H1 (cell line): ENCODE data around the gene GSG1L. TPM values are rescaled to one million over a fixed set of nuclear protein-coding genes. Genes with fewer than 3 reads are reported as not detected.

Experiments
- CTCF ChIA-PET: fragments of 300-600 bp; sonication (Branson Sonifier 250); formaldehyde crosslinking; loops from one replicate; lab custom pipeline; 2021; ENCODE audit not compliant: partially characterized antibody; lab: Charles Lee
- POLR2A ChIA-PET: fragments of 300-600 bp; sonication (Branson Sonifier 250); formaldehyde crosslinking; loops from one replicate; lab custom pipeline; 2021; ENCODE audit warnings: inconsistent platforms; ENCODE audit not compliant: partially characterized antibody; lab: Charles Lee
- DNase-seq, 2 experiments: peaks; one replicate each; pipeline versions ENCODE4 v3.0.0 to v3.0.0-alpha.2; 2010 to 2022; ENCODE audit warnings: low spot score in 2 of 2, low read depth in 1 of 2, mixed read lengths in 1 of 2
- FAIRE-seq: peaks from 2 replicates; lab custom pipeline; 2011; peaks lifted over from hg19 to GRCh38; lab: Jason Lieb, UNC
- H2AFZ ChIP-seq: 2 replicates; pipeline ENCODE4 v1.8.1; 2012; ENCODE audit warnings: low read length, inconsistent platforms
- H2AK5ac ChIP-seq: 2 replicates; pipeline ENCODE4 v1.6.1; 2013; ENCODE audit warnings: low read depth, low read length
- H2BK120ac ChIP-seq: replicated peaks from 2 replicates; pipeline ENCODE3; 2013; ENCODE audit warnings: low read depth, low read length, inconsistent platforms
- H2BK12ac ChIP-seq: 2 replicates; pipeline ENCODE4 v1.6.1; 2013; ENCODE audit warnings: low read depth, low read length
- H2BK15ac ChIP-seq: 2 replicates; pipeline ENCODE4 v1.6.1; 2013; ENCODE audit warnings: low read length
- H2BK20ac ChIP-seq: 2 replicates; pipeline ENCODE4 v1.6.1; 2013; ENCODE audit warnings: low read length
- H2BK5ac ChIP-seq: 2 replicates; pipeline ENCODE4 v1.6.1; 2013; ENCODE audit warnings: low read depth, low read length
- H3K14ac ChIP-seq: 2 replicates; pipeline ENCODE4 v1.6.1; 2013; ENCODE audit warnings: inconsistent platforms; ENCODE audit not compliant: insufficient read length
- H3K18ac ChIP-seq: 2 replicates; pipeline ENCODE4 v1.6.1; 2013; ENCODE audit warnings: low read length; ENCODE audit errors: extremely low read depth
- H3K23ac ChIP-seq: 2 replicates; pipeline ENCODE4 v1.6.1; 2013; ENCODE audit warnings: inconsistent platforms; ENCODE audit not compliant: insufficient read length
- H3K23me2 ChIP-seq: 2 replicates; pipeline ENCODE4 v1.6.1; 2013; ENCODE audit warnings: low read depth, low read length
- H3K27ac ChIP-seq: 2 replicates; pipeline ENCODE4 v1.6.1; 2011; ENCODE audit warnings: low read depth, low read length, inconsistent platforms
- H3K27me3 ChIP-seq, 4 experiments: replicated peaks in 1 of 4; 1 replicate in 1 of 4; 2 replicates in 3 of 4; pipeline versions ENCODE4 v1.6.1 to v1.8.1; 2011 to 2013; ENCODE audit warnings: low read length in 3 of 4, mild to moderate bottlenecking in 3 of 4, inconsistent platforms in 2 of 4, mixed read lengths in 2 of 4, moderate library complexity in 1 of 4; ENCODE audit not compliant: control insufficient read depth in 3 of 4, insufficient read depth in 3 of 4; ENCODE audit errors: extremely low read depth in 1 of 4
- H3K36me3 ChIP-seq, 4 experiments: 2 replicates each; pipeline versions ENCODE4 v1.6.1 to v1.8.1; 2011 to 2013; ENCODE audit warnings: mild to moderate bottlenecking in 4 of 4, low read length in 3 of 4, moderate library complexity in 2 of 4, control low read depth in 1 of 4, inconsistent platforms in 1 of 4; ENCODE audit not compliant: insufficient read depth in 4 of 4, control insufficient read depth in 2 of 4
- H3K4ac ChIP-seq: replicated peaks from 2 replicates; pipeline ENCODE3; 2013; ENCODE audit warnings: low read length, low read depth, mixed read lengths, inconsistent platforms; ENCODE audit not compliant: insufficient read length
- H3K4me1 ChIP-seq, 4 experiments: replicated peaks in 1 of 4; 1 replicate in 1 of 4; 2 replicates in 3 of 4; pipeline versions ENCODE4 v1.6.1 to v1.8.1; 2011 to 2013; ENCODE audit warnings: low read length in 3 of 4, inconsistent platforms in 2 of 4, mixed read lengths in 1 of 4; ENCODE audit not compliant: insufficient read depth in 4 of 4, control insufficient read depth in 3 of 4
- H3K4me2 ChIP-seq, 2 experiments: 2 replicates each; pipeline versions ENCODE4 v1.6.1 to v1.8.1; 2011 to 2013; ENCODE audit warnings: low read depth in 2 of 2, low read length in 2 of 2, control low read depth in 1 of 2, inconsistent platforms in 1 of 2, mild to moderate bottlenecking in 1 of 2; ENCODE audit not compliant: insufficient read depth in 1 of 2
- H3K4me3 ChIP-seq, 4 experiments: fragments of 200-600, 300-600 bp in 1 of 4; sonication (generic), shearing (Covaris generic), sonication (Bioruptor Twin) in 1 of 4; 2 replicates each; pipeline versions ENCODE4 v1.5.1 to v1.8.1; 2011 to 2016; ENCODE audit warnings: low read length in 4 of 4, low read depth in 3 of 4, control low read depth in 2 of 4, inconsistent platforms in 2 of 4, mild to moderate bottlenecking in 2 of 4, mixed read lengths in 1 of 4, moderate library complexity in 1 of 4; ENCODE audit not compliant: insufficient read depth in 2 of 4; ENCODE audit errors: extremely low read depth in 1 of 4
- H3K56ac ChIP-seq: replicated peaks from 2 replicates; pipeline ENCODE3; 2013; ENCODE audit warnings: low read depth, mild to moderate bottlenecking, mixed read lengths, low read length, inconsistent platforms; ENCODE audit not compliant: insufficient read length
- H3K79me1 ChIP-seq: 2 replicates; pipeline ENCODE4 v1.6.1; 2013; ENCODE audit warnings: low read depth, low read length, control low read depth
- H3K79me2 ChIP-seq, 2 experiments: 2 replicates each; pipeline versions ENCODE4 v1.6.1 to v1.8.1; 2012 to 2013; ENCODE audit warnings: low read length in 2 of 2, mild to moderate bottlenecking in 2 of 2, inconsistent platforms in 1 of 2; ENCODE audit not compliant: insufficient read depth in 2 of 2, control insufficient read depth in 1 of 2
- H3K9ac ChIP-seq, 4 experiments: replicated peaks in 1 of 4; 1 replicate in 1 of 4; 2 replicates in 3 of 4; pipeline versions ENCODE4 v1.6.1 to v1.8.1; 2011 to 2013; ENCODE audit warnings: low read depth in 3 of 4, low read length in 3 of 4, control low read depth in 2 of 4, mild to moderate bottlenecking in 2 of 4, moderate library complexity in 2 of 4, inconsistent platforms in 1 of 4; ENCODE audit errors: extremely low read depth in 1 of 4
- H3K9me3 ChIP-seq, 2 experiments: 2 replicates each; pipeline versions ENCODE4 v1.6.1 to v1.8.1; 2012 to 2013; ENCODE audit warnings: mild to moderate bottlenecking in 2 of 2, moderate library complexity in 2 of 2, control low read depth in 1 of 2, inconsistent platforms in 1 of 2, low read depth in 1 of 2, low read length in 1 of 2, mixed read lengths in 1 of 2; ENCODE audit not compliant: insufficient read depth in 2 of 2
- H4K20me1 ChIP-seq, 2 experiments: replicated peaks in 1 of 2; 2 replicates each; pipeline versions ENCODE3 to v1.8.1; 2011 to 2013; ENCODE audit warnings: inconsistent platforms in 2 of 2, low read length in 2 of 2, mild to moderate bottlenecking in 1 of 2; ENCODE audit not compliant: insufficient read depth in 2 of 2, control insufficient read depth in 1 of 2
- H4K5ac ChIP-seq: 2 replicates; pipeline ENCODE4 v1.6.1; 2013; ENCODE audit warnings: low read length, low read depth, mixed read lengths, inconsistent platforms; ENCODE audit not compliant: insufficient read length
- H4K8ac ChIP-seq: 2 replicates; pipeline ENCODE4 v1.8.0; 2013; ENCODE audit warnings: mild to moderate bottlenecking, moderate library complexity, low read length, inconsistent platforms; ENCODE audit not compliant: insufficient read depth; ENCODE audit errors: extremely low read depth
- H4K91ac ChIP-seq: replicated peaks from 2 replicates; pipeline ENCODE3; 2013; ENCODE audit warnings: low read length, mixed read lengths, inconsistent platforms; ENCODE audit not compliant: insufficient read length
- ASH2L ChIP-seq: fragments of 200-600, 300-600 bp; sonication (generic); IDR thresholded peaks from one replicate; pipeline ENCODE4 v1.7.1; 2017; ENCODE audit warnings: low read length
- BACH1 ChIP-seq: IDR thresholded peaks from 2 replicates; pipeline ENCODE4 v1.6.1; 2012; ENCODE audit warnings: low read length, improper control_type of control experiment
- CHD1 ChIP-seq: IDR thresholded peaks from 2 replicates; pipeline ENCODE4 v1.6.1; 2012; ENCODE audit warnings: low read depth, low read length, improper control_type of control experiment
- EP300 ChIP-seq, 2 experiments: IDR thresholded peaks; 1 replicate in 1 of 2; 2 replicates in 1 of 2; pipeline ENCODE4 v1.6.1; 2011 to 2012; ENCODE audit warnings: low read depth in 2 of 2, low read length in 2 of 2, mild to moderate bottlenecking in 2 of 2, borderline replicate concordance in 1 of 2, inconsistent platforms in 1 of 2, moderate library complexity in 1 of 2
- HDAC6 ChIP-seq: IDR thresholded peaks from one replicate; pipeline ENCODE4 v1.7.1; 2012; ENCODE audit warnings: low read depth, mild to moderate bottlenecking, inconsistent platforms, low read length, moderate library complexity
- JUN ChIP-seq: IDR thresholded peaks from 2 replicates; pipeline ENCODE4 v1.6.1; 2011; ENCODE audit warnings: low read depth, mild to moderate bottlenecking, improper control_type of control experiment, low read length
- KDM1A ChIP-seq: fragments of 200-600, 300-600 bp; sonication (generic); IDR thresholded peaks from 2 replicates; pipeline ENCODE4 v1.7.1; 2016; ENCODE audit warnings: mild to moderate bottlenecking, low read length, borderline replicate concordance
- KDM5A ChIP-seq: fragments of 200-600 bp; IDR thresholded peaks from 2 replicates; pipeline ENCODE4 v1.7.1; 2012; ENCODE audit warnings: mild to moderate bottlenecking, low read length, inconsistent platforms, mixed read lengths
- POU5F1 ChIP-seq: IDR thresholded peaks from 2 replicates; pipeline ENCODE4 v1.6.1; 2011; ENCODE audit warnings: low read depth, mild to moderate bottlenecking, low read length, moderate library complexity
- RFX5 ChIP-seq: IDR thresholded peaks from 2 replicates; pipeline ENCODE4 v1.6.1; 2011; ENCODE audit warnings: low read depth, low read length, improper control_type of control experiment, borderline replicate concordance
- SIN3A ChIP-seq, 2 experiments: IDR thresholded peaks in 1 of 2; conservative IDR thresholded peaks in 1 of 2; 2 replicates each; pipeline ENCODE4 v1.6.1; 2011 to 2012; ENCODE audit warnings: low read length in 2 of 2, improper control_type of control experiment in 1 of 2, low read depth in 1 of 2, mild to moderate bottlenecking in 1 of 2
- SRF ChIP-seq: IDR thresholded peaks from 2 replicates; pipeline ENCODE4 v1.6.1; 2011; ENCODE audit warnings: mild to moderate bottlenecking, low read depth, low read length, moderate library complexity
- TEAD4 ChIP-seq: IDR thresholded peaks from 2 replicates; pipeline ENCODE4 v1.6.1; 2012; ENCODE audit warnings: low read depth, low read length, inconsistent platforms, mixed read lengths
- WGBS, 2 experiments: shearing (Covaris generic) in 1 of 2; methylation state at CpG; one replicate each; pipeline versions ENCODE4 v1.1.6 to v1.1.7; 2013 to 2015; ENCODE audit warnings: low lambda C conversion rate in 2 of 2, mixed read lengths in 2 of 2, inconsistent platforms in 1 of 2, low coverage in 1 of 2, missing lambda C conversion rate in 1 of 2; ENCODE audit not compliant: insufficient replicate concordance in 2 of 2, insufficient coverage in 1 of 2, insufficient read length in 1 of 2; ENCODE audit errors: extremely low coverage in 1 of 2, missing lambda C conversion rate in 1 of 2; 5-methylcytosine and 5-hydroxymethylcytosine counted together
- polyA plus RNA-seq, 7 experiments: library from polyadenylated mRNA; depleted of rRNA in 3 of 7; stranded (reverse) in 5 of 7; unstranded in 2 of 7; fragments of >200 nt in 5 of 7; fragments of 200-250 nt in 2 of 7; gene quantifications; 1 replicate in 5 of 7; 2 replicates in 1 of 7; 4 replicates in 1 of 7; pipeline versions ENCODE4 v1.2.1 to v1.2.3, GENCODE V29; 2011 to 2013; ENCODE audit warnings: missing spikeins in 2 of 7, mixed read lengths in 2 of 7
- total RNA-seq: library from RNA; stranded (reverse); fragmentation: NEBNext Ultra II Directional; extraction: Animal tissue kit (Norgen Biotek cat#: 25700); gene quantifications from 2 replicates; pipeline ENCODE4 v1.2.1, GENCODE V29; 2021

Gene GSG1L
- total and polyA plus RNA-seq, 2 of the 8 experiments (the other 6 are each of a cell fraction or from before 2014, with no cell fraction given) = 0.71 to 1.1 TPM

- DNase-seq (no peak), FAIRE-seq (no peak)
- H4K91ac ChIP-seq = no peak overlapping the region
- 0 out of 2 replicates have a peak overlapping the region, but pooled peaks have one; percentile 10 for H2BK5ac ChIP-seq
- no peak overlapping the region for H2BK15ac ChIP-seq
- H3K23me2 ChIP-seq = no peaks in the 10 kb centered on the region
- no peak overlapping the region for H3K18ac ChIP-seq
- no peak overlapping the region for H3K14ac ChIP-seq
- CTCF ChIA-PET = interaction anchor here (3.9 kb wide), 1 partner anchor 11 kb away, joined by 17 read pairs; no protein-coding TSS in a partner anchor
- no peak overlapping the region for H3K4ac ChIP-seq
- no peak overlapping the region for H4K8ac ChIP-seq
- no peak overlapping the region for H2BK20ac ChIP-seq
- H2BK120ac ChIP-seq = no peak overlapping the region
- no peak overlapping the region for H3K27ac ChIP-seq
- H4K5ac ChIP-seq = no peak overlapping the region
- H3K4me2 ChIP-seq = no peak overlapping the region
- no peak overlapping the region for H3K56ac ChIP-seq
- peaks cover 0 to 2% of the 10 kb centered on the region in 2 experiments for H4K20me1 ChIP-seq
- POLR2A ChIA-PET = interaction anchor here (1.0 to 1.3 kb wide), 2 partner anchors 10 to 16 kb away, joined by 4 to 5 read pairs; no protein-coding TSS in a partner anchor
- no peaks in the 10 kb centered on the region for H3K36me3 ChIP-seq
- H3K79me2 ChIP-seq = no peaks in the 10 kb centered on the region
- no peaks in the 10 kb centered on the region for H3K4me1 ChIP-seq
- H3K9me3 ChIP-seq = peaks cover 5 to 9% of the 10 kb centered on the region in 2 experiments; a peak in 3 of 4 replicates
- no peak overlapping the region for H3K23ac ChIP-seq
- no peak overlapping the region for H3K4me3 ChIP-seq
- H2BK12ac ChIP-seq = no peak overlapping the region
- H3K9ac ChIP-seq = no peak overlapping the region
- no peaks in the 10 kb centered on the region; the same call in 1 of the 2 replicates for H3K79me1 ChIP-seq
- no peak overlapping the region; the same call in 1 of the 2 replicates for H2AFZ ChIP-seq
- H3K27me3 ChIP-seq = no peaks in the 10 kb centered on the region
- no peak overlapping the region for H2AK5ac ChIP-seq
- 93% methylated on average over 17 of the region's 17 CpGs; no CpG with 5 or more reads in 1 of the 2 experiments for WGBS, 2 experiments
- no peak for TF ChIP-seq SRF
- TF ChIP-seq BACH1 = no peak
- TF ChIP-seq EP300 (IDR thresholded peaks at IDR 0.05; ENCODE audit: borderline replicate concordance in 1 of 2, low read depth in 2 of 2, low read length in 2 of 2) = no peak
- TF ChIP-seq RFX5 = no peak
- no peak for TF ChIP-seq KDM5A
- no peak for TF ChIP-seq JUN
- no peak for TF ChIP-seq SIN3A (conservative IDR thresholded peaks at IDR 0.05 in 1 of 2, IDR thresholded peaks at IDR 0.05 in 1 of 2; ENCODE audit: low read depth in 1 of 2, low read length in 2 of 2)
- TF ChIP-seq CHD1 = no peak
- TF ChIP-seq ASH2L = no peak
- TF ChIP-seq TEAD4 = no peak
- TF ChIP-seq HDAC6 = no peak
- TF ChIP-seq KDM1A = no peak
- TF ChIP-seq POU5F1 = no peak
These were observed 102.8 kb downstream of the GSG1L start for GRCh38 chr16:27960619-27961295.
